Left hindlimb (tissue), 1 donor: ENCODE data around the gene UNC45A.
"Not testable (repeated sequence)": the region's sequence is repeated elsewhere in the genome, so short reads cannot be mapped to it uniquely, and the experiment has no call there.

Experiments used
- DNase-seq: peaks from one replicate; pipeline ENCODE4 v3.0.0-alpha.2; 2018

The UNC45A gene

GRCh38 chr15:90918034-90918788 is 16.9 kb upstream of the UNC45A start:
- no peak for DNase-seq

GRCh38 chr15:90918835-90919234 is 16.2 kb upstream of the UNC45A start:
- no peak for DNase-seq

GRCh38 chr15:90921887-90922286 is 13.2 kb upstream of the UNC45A start:
- no peak for DNase-seq

- DNase-seq, result not testable (repeated sequence)
Measured at GRCh38 chr15:90922712-90923322, 12.3 kb upstream of the UNC45A start.

- no peak for DNase-seq
Measured at GRCh38 chr15:90924375-90924774, 10.7 kb upstream of the UNC45A start.

- not testable (repeated sequence) for DNase-seq
Measured at GRCh38 chr15:90926766-90927165, 8.3 kb upstream of the UNC45A start.

- DNase-seq, result not testable (repeated sequence)
Measured at GRCh38 chr15:90928106-90928505, 7.0 kb upstream of the UNC45A start.

GRCh38 chr15:90929246-90930019 is 5.7 kb upstream of the UNC45A start:
- DNase-seq, result no peak

- DNase-seq, result no peak
Measured at GRCh38 chr15:90930861-90931574, 4.1 kb upstream of the UNC45A start.

- no peak for DNase-seq
Measured at GRCh38 chr15:90931575-90931827, 3.6 kb upstream of the UNC45A start.

- DNase-seq, result peak; percentile 89
Measured at GRCh38 chr15:90931828-90932659, 3.0 kb upstream of the UNC45A start, which contains the start of gene HDDC3. HDDC3 (minus strand) TSS chr15:90932549; CDS start chr15:90932540, 9 bp downstream.

- no peak for DNase-seq
Measured at GRCh38 chr15:90932660-90932991, 2.5 kb upstream of the UNC45A start.

- DNase-seq, result no peak
Measured at GRCh38 chr15:90933301-90933700, 1.8 kb upstream of the UNC45A start.

- DNase-seq, result peak; percentile 80
Measured at GRCh38 chr15:90934256-90934948, 683 bp upstream of the UNC45A start.

GRCh38 chr15:90936823-90937222 is 1.7 kb downstream of the UNC45A start:
- DNase-seq, result no peak

GRCh38 chr15:90938261-90938660 is 3.2 kb downstream of the UNC45A start:
- no peak for DNase-seq

GRCh38 chr15:90939756-90940155 is 4.7 kb downstream of the UNC45A start:
- no peak for DNase-seq

GRCh38 chr15:90941038-90941437 is 6.0 kb downstream of the UNC45A start:
- DNase-seq, result no peak

GRCh38 chr15:90942354-90943120 is 7.5 kb downstream of the UNC45A start:
- DNase-seq, result no peak

GRCh38 chr15:90945091-90945490 is 10.0 kb downstream of the UNC45A start:
- DNase-seq, result no peak

- no peak for DNase-seq
Measured at GRCh38 chr15:90946538-90946937, 11.5 kb downstream of the UNC45A start.
